ENCODE data around the gene TSKS. TPM values are rescaled to one million over a fixed set of nuclear protein-coding genes. Genes with fewer than 3 reads are reported as not detected.

Gene TSKS
- total RNA-seq, 4 donors from 2014 or later, result 0.49 to 4.0 TPM; not detected in 2

- H3K4me3 ChIP-seq (ENCODE audit: low read depth, poor library complexity, severe bottlenecking), result no peak overlapping the region
- intact Hi-C loops (cut with DNase I; ENCODE audit: low total_unique reads), result no loop called here
- 94 to 95% methylated on average over 18 to 24 of the region's 25 CpGs for WGBS, 2 donors
- TF ChIP-seq CTCF (IDR thresholded peaks at IDR 0.05) (no peak), POLR2A (IDR thresholded peaks at IDR 0.05) (no peak)
- DNase-seq (ENCODE audit: low spot score in 2 of 2), result no peak
Measured at GRCh38 chr19:49799798-49800376, 36.8 kb upstream of the TSKS start.

- TF ChIP-seq CTCF (IDR thresholded peaks at IDR 0.05) (no peak), POLR2A (IDR thresholded peaks at IDR 0.05) (no peak)
- intact Hi-C loops (cut with DNase I; ENCODE audit: low total_unique reads), result no loop called here
- no peak for DNase-seq (ENCODE audit: low spot score in 2 of 2)
- H3K4me3 ChIP-seq (ENCODE audit: low read depth, poor library complexity, severe bottlenecking), result no peak overlapping the region
- 88 to 89% methylated on average over 27 to 28 of the region's 28 CpGs for WGBS, 2 donors
Measured at GRCh38 chr19:49799271-49799797, 36.2 kb upstream of the TSKS start.

GRCh38 chr19:49798574-49798973 lies 35.5 kb upstream of the TSKS start:
- WGBS, 2 donors, result 86 to 91% methylated on average over 11 of the region's 11 CpGs
- DNase-seq (ENCODE audit: low spot score in 2 of 2), result no peak
- TF ChIP-seq CTCF (IDR thresholded peaks at IDR 0.05), result no peak
- no peak for TF ChIP-seq POLR2A (IDR thresholded peaks at IDR 0.05)
- H3K4me3 ChIP-seq (ENCODE audit: low read depth, poor library complexity, severe bottlenecking), result no peak overlapping the region
- intact Hi-C loops (cut with DNase I; ENCODE audit: low total_unique reads), result no loop called here

GRCh38 chr19:49795615-49796014 lies 32.5 kb upstream of the TSKS start:
- intact Hi-C loops (cut with DNase I; ENCODE audit: low total_unique reads), result no loop called here
- TF ChIP-seq POLR2A (IDR thresholded peaks at IDR 0.05) (no peak), CTCF (IDR thresholded peaks at IDR 0.05) (no peak)
- H3K4me3 ChIP-seq (ENCODE audit: low read depth, poor library complexity, severe bottlenecking), result no peak overlapping the region
- 93 to 97% methylated on average over 16 to 20 of the region's 20 CpGs for WGBS, 2 donors
- DNase-seq (ENCODE audit: low spot score in 2 of 2), result no peak

- no peak overlapping the region for H3K4me3 ChIP-seq (ENCODE audit: low read depth, poor library complexity, severe bottlenecking)
- intact Hi-C loops (cut with DNase I; ENCODE audit: low total_unique reads), result no loop called here
- TF ChIP-seq CTCF (IDR thresholded peaks at IDR 0.05) (no peak), POLR2A (IDR thresholded peaks at IDR 0.05) (no peak)
- no peak for DNase-seq (ENCODE audit: low spot score in 2 of 2)
- 88 to 93% methylated on average over 6 of the region's 6 CpGs for WGBS, 2 donors
Measured at GRCh38 chr19:49793561-49793840, 30.4 kb upstream of the TSKS start.
